Stimulated activated CD4-positive, alpha-beta T cell treated with anti-CD3 and anti-CD28 coated beads, Interleukin-4, amount 100 ng/mL, for 24 hours (primary cell): ENCODE measurements around the gene CLDN5.

ENCODE experiments used
- DNase-seq: peaks from one replicate; pipeline ENCODE4 v3.0.0-alpha.2; 2020

The CLDN5 gene

DNA sequence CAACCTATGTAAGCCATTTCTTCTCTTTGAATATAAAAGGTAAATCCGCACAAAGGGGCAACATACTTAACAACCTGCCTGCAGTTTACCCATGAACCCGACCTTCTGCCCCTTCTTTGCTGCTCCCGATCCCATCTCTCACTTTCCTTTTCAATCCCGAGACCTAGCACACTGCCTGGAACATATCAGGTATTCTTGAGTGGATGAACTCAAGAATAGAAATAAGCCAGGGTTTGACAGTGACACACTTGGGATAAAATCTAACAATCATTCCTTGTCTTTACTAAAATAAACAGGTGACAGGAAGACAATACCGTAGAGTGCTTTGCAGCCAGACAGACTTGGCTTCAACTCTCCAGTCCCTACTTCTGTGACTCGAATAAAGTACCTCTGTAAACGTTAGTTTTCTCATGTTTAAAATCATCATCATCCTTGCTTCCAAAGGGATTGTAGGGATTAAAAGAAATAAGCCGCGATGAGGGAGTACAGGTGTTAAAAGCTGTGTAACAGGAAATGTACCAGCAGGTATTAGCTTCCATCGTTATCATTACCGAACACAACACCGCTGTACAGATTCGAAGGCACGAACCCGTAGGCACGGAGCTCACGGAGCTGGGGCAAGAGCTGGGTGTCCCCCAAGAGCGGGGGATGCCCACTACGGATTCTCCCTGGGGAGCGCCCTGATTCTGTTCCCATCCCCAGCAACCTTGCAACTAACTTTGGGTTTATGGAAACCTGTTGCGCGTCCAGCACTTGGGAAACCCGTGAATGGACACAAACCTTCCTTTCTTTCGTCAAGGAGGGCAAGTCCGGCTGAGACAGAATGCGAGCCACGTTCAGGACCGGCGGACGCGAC is 45.9 kb downstream of the CLDN5 start:
- peak; percentile 21 for DNase-seq

DNA sequence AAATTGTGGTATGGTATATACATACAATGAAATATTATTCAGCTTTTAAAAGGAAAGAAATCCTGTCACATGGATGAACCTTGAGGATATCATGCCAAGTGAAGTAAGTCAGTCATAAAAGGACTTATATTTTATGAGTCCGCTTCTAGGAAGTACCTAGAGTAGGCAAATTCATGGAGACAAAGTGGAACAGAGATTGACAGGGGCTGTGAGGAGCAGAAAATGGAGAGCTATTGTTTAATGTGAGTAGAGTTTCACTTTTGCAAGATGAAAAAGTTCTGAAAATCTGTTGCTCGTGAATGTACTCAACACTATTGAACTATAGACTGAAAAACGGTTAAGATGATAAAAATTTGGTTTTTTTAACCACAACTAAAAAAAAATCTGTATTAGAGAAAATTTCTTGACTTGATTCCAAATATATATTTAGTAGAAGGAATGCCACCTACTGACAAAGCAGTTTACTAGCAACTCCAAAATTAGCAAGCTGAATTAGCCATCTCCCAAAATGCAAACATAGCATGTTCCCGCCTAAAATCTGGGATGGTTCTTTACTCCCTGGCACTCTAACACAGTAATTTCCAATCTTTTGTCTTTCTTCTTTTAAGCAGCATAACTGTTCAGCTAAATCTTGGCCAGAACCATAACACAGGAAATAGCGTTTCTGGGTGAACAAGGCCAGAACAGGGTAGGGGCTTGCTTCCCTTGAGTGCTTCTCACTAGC is 46.7 kb downstream of the CLDN5 start:
- DNase-seq: no peak

DNA sequence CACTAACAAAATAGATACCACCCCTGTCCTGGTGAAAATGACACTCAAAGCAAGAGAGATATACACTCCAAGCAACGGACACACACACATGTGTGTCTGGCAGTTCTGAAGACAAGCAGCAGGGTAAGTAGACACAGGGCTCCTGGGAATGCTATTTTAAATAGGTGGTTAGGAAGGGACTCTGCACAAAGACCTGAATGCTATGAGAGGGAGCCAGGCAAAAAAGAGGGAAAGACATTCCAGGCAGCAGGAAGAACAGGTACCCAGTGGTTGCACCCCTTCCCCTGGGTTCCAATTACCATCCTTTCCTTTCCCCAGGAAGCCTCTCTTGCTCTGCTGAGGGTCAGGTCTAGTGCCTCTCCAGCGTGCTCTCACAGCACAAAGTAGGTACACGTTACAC is 48.2 kb downstream of the CLDN5 start:
- no peak for DNase-seq

DNA sequence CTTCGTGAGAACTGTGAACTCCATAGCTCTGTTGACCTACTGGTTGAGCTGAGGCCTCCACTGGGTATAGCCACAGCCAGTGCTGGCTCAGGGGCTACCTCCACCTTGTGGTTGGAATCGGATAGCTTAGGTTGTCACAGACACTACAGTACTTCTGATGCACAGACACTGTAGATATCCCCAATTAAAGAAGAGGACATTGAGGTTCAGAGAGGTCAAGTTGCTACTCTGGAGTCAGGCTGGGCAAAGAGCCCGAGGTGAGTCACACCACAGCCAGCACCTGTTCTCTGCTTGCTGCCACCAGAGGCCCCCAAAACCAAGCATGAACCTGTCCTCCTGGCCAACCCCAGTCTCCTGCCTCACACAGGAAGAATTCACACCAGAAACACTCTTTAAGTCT is 50.6 kb downstream of the CLDN5 start:
- no peak for DNase-seq
